ENCODE data around the gene SCG5.

SCG5 gene

DNA sequence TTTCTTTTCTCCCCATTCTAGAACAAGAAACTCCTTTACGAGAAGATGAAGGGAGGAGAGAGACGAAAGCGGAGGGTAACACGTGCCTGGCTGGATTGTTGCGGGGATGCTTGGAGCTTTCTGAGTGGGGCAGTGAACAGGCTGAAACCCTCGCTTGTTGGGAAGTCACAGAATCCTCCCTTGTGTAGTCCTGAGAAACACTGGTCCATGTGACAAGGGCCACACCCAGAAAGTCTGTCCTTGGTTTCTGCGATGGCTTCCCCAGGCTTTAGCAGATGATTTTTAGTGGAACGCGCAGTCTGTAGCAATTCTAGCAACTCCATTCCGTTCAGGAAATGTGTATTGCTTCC, 50.2 kb downstream of the SCG5 start:
- DNase-seq (ENCODE audit: low spot score), result no peak

DNA sequence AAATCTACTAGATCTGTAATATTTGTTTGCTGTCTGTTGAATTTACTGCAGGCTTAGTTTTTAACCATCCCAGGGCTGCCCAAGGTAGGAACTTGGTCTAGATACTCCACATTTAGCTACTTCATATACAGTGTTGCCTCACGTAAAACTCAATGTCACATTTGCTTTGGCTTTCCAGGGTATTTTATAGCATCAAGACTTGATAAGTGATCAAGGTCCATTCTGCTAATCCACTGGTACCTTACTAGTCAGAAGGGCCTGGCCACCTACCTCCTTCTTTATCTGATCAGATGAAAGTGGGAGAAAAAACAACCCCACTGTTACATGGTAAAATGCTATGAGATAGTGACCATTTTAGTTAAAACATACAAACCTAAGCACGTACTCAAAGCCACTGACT, 50.8 kb downstream of the SCG5 start:
- no peak for DNase-seq (ENCODE audit: low spot score)

DNA sequence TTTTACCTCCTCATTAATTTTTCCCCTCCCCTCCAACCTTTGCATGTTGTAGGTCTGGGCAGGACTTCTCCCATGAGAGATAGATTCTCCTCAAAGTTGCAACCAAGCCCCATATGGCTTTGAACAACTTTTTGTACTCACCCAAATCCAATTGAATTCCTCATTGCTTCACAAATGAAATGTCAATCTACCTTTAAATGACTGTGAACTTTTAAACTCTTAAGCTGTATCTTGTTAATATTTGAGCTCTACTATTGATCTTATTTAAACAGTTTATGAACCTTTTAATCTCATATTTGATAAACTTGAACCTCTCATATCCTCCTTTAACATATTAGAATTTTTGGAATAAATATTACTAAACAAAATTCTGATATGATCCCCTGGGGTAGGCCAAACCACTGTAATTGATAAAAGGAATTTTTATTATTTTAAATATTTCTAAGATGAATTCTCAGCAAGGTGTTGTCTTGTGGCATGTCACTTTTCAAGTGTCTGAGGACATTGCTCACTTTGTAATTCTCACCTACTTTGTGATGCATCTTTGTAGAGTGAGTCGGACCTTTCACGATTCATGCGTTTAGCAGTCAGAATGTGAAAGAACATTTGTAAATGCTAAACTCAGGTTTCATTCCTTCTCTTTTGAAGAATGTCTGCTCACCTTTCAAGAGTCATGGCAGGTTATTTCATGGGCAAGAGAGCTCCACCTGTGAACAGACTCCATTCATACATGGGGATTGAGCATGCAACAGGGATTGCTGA, 52.9 kb downstream of the SCG5 start:
- DNase-seq (ENCODE audit: low spot score), result no peak

GRCh38 chr15:32698773-32699390, 57.4 kb downstream of the SCG5 start:
- no peak for DNase-seq (ENCODE audit: low spot score)

DNA sequence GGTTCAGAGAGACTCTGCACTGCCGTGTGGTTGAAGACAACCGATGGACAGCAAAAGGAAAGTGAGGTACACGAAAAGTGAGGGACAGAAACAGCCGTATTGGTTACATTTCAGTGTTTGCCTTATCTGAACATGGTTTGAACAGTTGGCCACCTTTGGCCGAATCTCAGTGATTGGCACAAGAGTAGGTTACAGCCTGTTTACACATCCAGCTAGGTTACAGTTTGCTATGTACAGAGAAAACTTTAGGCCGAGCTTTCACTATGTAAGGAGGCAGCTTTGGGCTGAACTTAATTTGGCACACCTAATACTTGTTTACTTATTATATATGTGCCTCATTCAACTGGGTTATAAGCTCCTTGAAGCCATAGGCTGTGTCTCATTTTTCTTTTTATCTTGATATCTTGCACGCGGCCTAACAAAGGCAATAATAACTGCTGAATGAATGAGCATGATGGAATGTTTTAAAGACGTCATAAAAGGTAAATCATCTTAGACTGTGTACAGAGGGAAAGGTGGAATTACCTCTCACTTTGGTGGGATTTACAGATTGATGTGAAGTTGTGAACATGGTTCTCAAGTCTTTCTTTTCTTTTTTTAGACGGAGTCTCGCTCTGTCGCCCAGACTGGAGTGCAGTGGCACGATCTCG, 59.1 kb downstream of the SCG5 start:
- DNase-seq (ENCODE audit: low spot score), result no peak

DNA sequence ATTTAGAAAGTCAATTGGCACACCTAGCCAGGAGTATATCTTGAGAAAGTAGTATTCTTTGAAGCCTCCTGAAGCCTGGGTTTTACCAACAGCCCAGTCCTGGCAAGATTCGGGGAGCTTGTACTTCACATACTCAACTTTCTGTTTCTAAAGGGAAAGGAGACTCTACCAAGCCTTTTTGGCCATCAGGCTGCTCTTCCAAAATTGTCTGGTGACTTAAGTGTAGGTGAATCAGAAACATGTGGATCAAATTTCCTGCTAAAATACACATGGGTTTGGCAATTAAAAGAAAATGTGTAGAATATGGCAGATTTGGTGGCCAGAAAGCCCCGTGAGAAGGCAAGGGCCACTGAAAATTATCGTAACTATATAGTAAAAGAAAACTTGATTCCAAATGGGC, 60.4 kb downstream of the SCG5 start:
- no peak for DNase-seq (ENCODE audit: low spot score)

DNA sequence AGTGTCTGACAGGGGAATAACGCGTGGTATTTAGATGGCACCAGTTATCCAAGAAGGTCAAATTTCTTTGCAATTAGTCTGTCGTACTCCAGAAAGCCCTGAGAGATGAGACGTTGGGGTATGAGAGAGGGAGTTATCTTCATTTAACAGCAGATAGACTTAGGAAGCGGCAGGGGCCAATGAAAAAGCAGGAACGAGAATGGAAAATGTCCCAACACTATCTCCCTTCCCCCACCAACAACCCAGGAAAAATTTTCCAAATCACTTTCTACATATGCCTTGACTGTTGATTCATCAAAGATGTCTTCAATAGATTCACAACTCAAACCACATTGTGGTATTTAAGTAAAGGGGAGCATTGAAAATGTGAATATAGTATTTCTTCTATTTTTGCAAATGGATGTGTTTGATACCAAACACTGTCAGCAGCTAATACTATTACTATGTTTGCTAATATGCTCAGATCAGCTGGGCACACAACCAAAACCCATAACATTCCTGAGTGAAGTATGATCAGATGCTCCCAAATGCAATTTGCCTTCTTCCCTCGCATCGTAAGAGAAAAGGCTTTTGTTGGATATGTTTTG, 63.0 kb downstream of the SCG5 start:
- no peak for DNase-seq (ENCODE audit: low spot score)

GRCh38 chr15:32705446-32705845, 63.9 kb downstream of the SCG5 start:
- no peak for DNase-seq (ENCODE audit: low spot score)

- no peak for DNase-seq (ENCODE audit: low spot score)
Measured at GRCh38 chr15:32706704-32707103, 65.2 kb downstream of the SCG5 start.

DNA sequence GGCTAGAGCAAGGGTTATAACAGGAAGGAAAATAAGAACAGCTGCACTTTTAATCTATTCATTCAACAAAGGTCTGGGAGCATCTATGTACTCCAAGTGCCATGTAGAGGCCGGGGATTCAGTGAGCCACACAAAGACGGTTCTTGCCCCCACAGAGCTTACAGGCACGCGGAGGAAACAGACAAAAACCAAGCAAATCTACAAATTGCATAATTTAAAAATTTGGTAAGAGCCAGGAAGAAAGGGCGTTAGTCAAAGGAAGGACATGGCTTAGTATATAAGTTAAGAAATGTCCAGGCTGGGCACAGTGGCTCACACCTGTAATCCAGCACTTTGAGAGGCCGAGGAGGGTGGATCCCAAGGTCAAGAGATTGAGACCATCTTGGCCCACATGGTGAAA, 65.9 kb downstream of the SCG5 start:
- no peak for DNase-seq (ENCODE audit: low spot score)

DNA sequence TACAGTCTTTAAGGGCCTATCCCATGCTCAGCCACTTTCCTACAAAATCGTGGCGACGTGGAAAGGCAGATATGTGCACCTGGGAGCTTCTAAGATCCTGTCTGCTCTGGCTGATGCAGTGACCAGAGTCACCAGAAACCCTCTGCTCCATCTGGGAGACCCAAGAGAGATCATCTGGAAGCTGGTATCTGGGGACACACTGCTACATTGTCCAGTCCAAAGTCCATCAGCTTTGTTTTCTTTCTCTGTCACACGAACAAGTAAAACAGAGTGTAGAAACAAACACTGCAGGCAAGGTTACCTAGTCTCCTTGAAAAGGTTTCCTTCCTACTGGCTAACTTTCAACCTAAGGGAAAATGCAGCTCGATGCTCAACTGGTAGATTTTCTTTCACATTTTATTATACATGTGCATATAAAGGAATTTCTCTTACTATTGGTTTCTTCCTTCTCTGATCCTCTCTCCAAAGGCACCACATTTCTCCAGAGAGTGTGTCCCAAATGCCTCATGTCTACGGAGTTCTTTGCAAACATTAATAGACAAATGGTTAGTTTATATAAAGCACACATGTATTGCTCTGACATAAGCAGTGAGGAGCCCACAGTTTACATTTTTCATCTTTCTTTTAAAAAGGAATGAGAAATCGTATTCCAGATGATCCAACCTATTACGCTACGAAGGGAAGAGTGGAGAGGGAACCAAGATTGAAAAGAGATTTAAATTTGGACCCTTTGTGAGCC, 68.0 kb downstream of the SCG5 start:
- no peak for DNase-seq (ENCODE audit: low spot score)

GRCh38 chr15:32715276-32715675, 73.8 kb downstream of the SCG5 start:
- DNase-seq (ENCODE audit: low spot score), result no peak

- DNase-seq (ENCODE audit: low spot score), result no peak
Measured at GRCh38 chr15:32716216-32716914, 74.9 kb downstream of the SCG5 start.

GRCh38 chr15:32716915-32717425, 75.5 kb downstream of the SCG5 start:
- DNase-seq (ENCODE audit: low spot score), result no peak

DNA sequence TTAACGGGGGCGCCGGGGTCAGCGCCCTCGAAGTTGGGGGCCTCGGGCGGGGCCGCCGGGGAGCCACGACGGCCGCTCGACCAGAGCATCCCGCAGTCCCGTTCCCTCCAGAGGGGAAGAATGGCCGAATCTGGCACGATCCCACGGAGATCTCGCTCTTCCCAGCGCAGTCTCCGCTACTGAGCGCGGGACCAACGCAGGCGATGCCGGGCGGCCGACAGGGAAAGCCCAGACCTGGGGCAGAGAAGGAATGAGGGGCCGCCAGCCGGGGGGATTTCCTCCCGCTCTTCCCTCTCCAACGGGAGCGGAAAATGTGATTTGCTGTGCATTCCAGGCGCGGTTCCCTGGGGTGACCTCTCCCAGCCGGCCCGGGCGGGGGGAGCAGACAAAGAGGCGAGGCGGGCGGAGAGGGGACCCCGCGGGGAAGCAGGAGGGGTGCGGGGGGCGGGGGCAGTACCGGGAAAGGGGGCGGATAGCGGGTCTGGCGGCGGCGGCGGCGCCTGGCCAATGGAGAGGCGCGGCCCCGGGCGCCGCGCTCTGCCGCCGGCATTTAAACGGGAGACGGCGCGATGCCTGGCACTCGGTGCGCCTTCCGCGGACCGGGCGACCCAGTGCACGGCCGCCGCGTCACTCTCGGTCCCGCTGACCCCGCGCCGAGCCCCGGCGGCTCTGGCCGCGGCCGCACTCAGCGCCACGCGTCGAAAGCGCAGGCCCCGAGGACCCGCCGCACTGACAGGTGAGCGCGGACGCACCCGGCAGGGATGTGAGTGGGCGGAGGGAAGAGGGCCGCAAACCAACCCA, 76.1 kb downstream of the SCG5 start, which contains the start of gene GREM1:
Gene GREM1 (plus strand): TSS at position 579 of the 801 bp plus-strand sequence. CDS start 12,687 bp downstream, outside the sequence.
- no peak for DNase-seq (ENCODE audit: low spot score)

GRCh38 chr15:32718227-32718820, 76.8 kb downstream of the SCG5 start:
- DNase-seq (ENCODE audit: low spot score), result no peak

DNA sequence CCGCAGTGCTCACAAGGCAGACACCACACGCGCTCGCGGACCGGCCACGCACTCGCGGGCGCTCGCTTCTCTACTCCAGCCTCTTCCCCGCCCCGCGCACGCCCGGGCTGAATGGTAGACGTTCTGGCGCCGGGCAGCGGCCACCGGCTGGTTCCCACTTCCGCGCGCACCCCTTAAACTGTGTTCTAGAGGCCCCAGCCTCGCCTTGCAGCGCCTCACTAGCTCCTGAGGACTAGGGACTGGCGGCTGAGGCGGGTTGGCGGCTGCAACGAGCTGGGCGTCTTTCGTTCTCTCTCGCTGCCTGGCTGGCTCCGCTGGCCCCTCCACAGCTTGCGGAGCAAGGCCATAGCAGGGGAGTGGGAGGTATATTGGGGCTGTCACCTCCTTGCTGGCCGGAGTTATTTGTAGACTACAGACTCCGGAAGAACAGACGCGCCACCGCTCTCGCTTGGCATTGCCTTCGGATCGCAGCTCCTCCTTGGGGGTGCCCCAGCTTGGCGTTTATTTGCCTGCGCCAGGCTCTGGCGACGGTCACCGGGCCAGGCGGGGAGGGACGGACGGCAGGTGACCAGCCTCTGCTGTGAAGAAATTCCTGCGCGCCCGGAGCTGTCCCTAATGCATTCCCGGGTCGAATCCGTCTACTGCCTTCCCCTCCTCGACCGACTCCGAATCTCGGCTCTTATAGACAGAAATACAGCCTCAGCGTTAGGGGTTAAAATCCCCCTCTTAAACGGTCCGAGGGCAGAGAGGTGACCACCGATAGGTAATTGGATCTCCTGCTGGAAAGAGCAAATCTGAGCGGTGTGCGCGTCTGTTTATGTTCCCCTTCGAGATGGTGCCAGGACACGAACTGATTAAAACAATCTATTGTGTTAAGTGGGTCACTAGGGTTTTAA, 77.6 kb downstream of the SCG5 start:
- DNase-seq (ENCODE audit: low spot score), result no peak

- DNase-seq (ENCODE audit: low spot score), result no peak
Measured at GRCh38 chr15:32721596-32721995, 80.1 kb downstream of the SCG5 start.

DNA sequence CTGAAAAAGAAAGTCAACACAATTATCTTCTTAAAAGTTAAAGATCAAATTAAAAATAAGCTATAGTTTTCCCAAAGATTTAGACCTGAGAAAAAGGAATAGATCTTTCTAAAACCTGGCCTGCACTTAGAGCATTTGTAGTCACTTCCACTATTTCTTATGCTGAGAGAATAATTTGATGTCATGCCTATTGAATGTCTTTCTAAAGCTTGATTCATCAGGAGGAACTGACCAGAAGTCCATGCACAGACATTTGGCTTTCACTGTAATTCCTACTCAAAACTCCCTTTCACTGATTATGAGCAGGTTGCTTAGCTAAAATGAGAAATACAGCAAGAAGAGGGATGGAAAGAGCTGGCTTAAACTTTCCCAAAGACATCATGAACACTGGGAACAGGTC, 80.6 kb downstream of the SCG5 start:
- no peak for DNase-seq (ENCODE audit: low spot score)

Data from activated CD4-positive, alpha-beta T cell treated with anti-CD3 and anti-CD28 coated beads, Interleukin-2, Interleukin-4, amounts not matched to agents 100 ng/mL and 50 ng/mL, durations not matched to agents 16 hours and 8 hours (primary cell).